Calu3 (cell line): ENCODE results near the gene PRKN. TPM values are rescaled to one million over a fixed set of nuclear protein-coding genes. Genes with fewer than 3 reads are reported as not detected.
"Not testable (repeated sequence)": the region's sequence is repeated elsewhere in the genome, so short reads cannot be mapped to it uniquely, and the experiment has no call there.

Source experiments
- BruUV-seq: library from RNA; stranded (reverse); fragments of 400-500 nt; replicated peaks from 2 replicates; lab custom pipeline; 2021; lab: Mats Ljungman, UMichigan
- CTCF ChIA-PET: fragments of 300-600 bp; sonication (Branson Sonifier 250); formaldehyde crosslinking; loops from one replicate; lab custom pipeline; 2022; ENCODE audit warnings: antibody characterized with exemption; lab: Charles Lee
- DNase-seq: peaks from one replicate; pipeline ENCODE4 v3.0.0; 2022
- H3K27ac Mint-ChIP-seq: one replicate; pipeline ENCODE4 v1.8.0; 2022; ENCODE audit warnings: mixed read lengths; ENCODE audit not compliant: unreplicated experiment
- H3K27me3 Mint-ChIP-seq: one replicate; pipeline ENCODE4 v1.8.0; 2022; ENCODE audit warnings: mixed read lengths; ENCODE audit not compliant: unreplicated experiment
- H3K36me3 Mint-ChIP-seq: one replicate; pipeline ENCODE4 v1.8.0; 2022; ENCODE audit warnings: mild to moderate bottlenecking, moderate library complexity, mixed read lengths; ENCODE audit not compliant: insufficient read depth, unreplicated experiment
- H3K4me1 Mint-ChIP-seq: one replicate; pipeline ENCODE4 v1.8.0; 2022; ENCODE audit warnings: mild to moderate bottlenecking, low read depth, mixed read lengths; ENCODE audit not compliant: unreplicated experiment
- H3K4me3 Mint-ChIP-seq: one replicate; pipeline ENCODE4 v1.8.0; 2022; ENCODE audit warnings: mild to moderate bottlenecking, low read depth, moderate library complexity, mixed read lengths; ENCODE audit not compliant: unreplicated experiment
- H3K9me3 Mint-ChIP-seq: one replicate; pipeline ENCODE4 v1.8.0; 2022; ENCODE audit warnings: low read depth, mixed read lengths; ENCODE audit not compliant: unreplicated experiment
- CTCF ChIP-seq: fragments of 200-600 bp; IDR thresholded peaks from one replicate; pipeline ENCODE4 v1.8.0; 2022; ENCODE audit warnings: antibody characterized with exemption; ENCODE audit not compliant: unreplicated experiment
- intact Hi-C: fragments of 100-400 bp; cut with micrococcal nuclease; formaldehyde crosslinking; loops from one replicate; pipeline ENCODE4 v1.10.0; 2022; ENCODE audit not compliant: unreplicated experiment
- total RNA-seq: library from RNA; stranded (reverse); gene quantifications from 2 replicates; pipeline ENCODE4 v1.2.3, GENCODE V29; 2022

PRKN gene
- total RNA-seq, 1 experiment from 2014 or later = 3.8 TPM

GRCh38 chr6:161866570-161866969, 861.0 kb downstream of the PRKN start:
- intact Hi-C loops = no loop called here
- CTCF ChIA-PET = no interaction called here
- DNase-seq = no peak
- H3K27me3 Mint-ChIP-seq = no peaks in the 10 kb centered on the region
- no peak overlapping the region for H3K4me3 Mint-ChIP-seq
- H3K27ac Mint-ChIP-seq = no peak overlapping the region
- H3K4me1 Mint-ChIP-seq = no peaks in the 10 kb centered on the region
- no peak for TF ChIP-seq CTCF
- H3K9me3 Mint-ChIP-seq = peaks cover 3% of the 10 kb centered on the region
- BruUV-seq = no TSS peak
- no peaks in the 10 kb centered on the region for H3K36me3 Mint-ChIP-seq

GRCh38 chr6:161861061-161861460, 866.5 kb downstream of the PRKN start:
- H3K4me3 Mint-ChIP-seq, H3K27ac Mint-ChIP-seq, H3K9me3 Mint-ChIP-seq, H3K36me3 Mint-ChIP-seq, BruUV-seq, intact Hi-C loops, DNase-seq, H3K27me3 Mint-ChIP-seq, H3K4me1 Mint-ChIP-seq: not testable (repeated sequence)
- CTCF ChIA-PET = interaction anchor here (0.5 kb wide), 1 partner anchor 33 kb away, joined by 4 read pairs; no protein-coding TSS in a partner anchor

GRCh38 chr6:161853657-161854056, 873.9 kb downstream of the PRKN start:
- Mint-ChIP-seq H3K9me3 (no peaks in the 10 kb centered on the region), H3K27ac (no peak overlapping the region), H3K4me1 (no peaks in the 10 kb centered on the region), H3K36me3 (no peaks in the 10 kb centered on the region), H3K27me3 (no peaks in the 10 kb centered on the region), H3K4me3 (no peak overlapping the region)
- intact Hi-C loops = no loop called here
- BruUV-seq = no TSS peak
- no peak for TF ChIP-seq CTCF
- DNase-seq = no peak
- CTCF ChIA-PET = no interaction called here

- H3K36me3 Mint-ChIP-seq, H3K27ac Mint-ChIP-seq, H3K27me3 Mint-ChIP-seq, H3K4me3 Mint-ChIP-seq, H3K4me1 Mint-ChIP-seq, BruUV-seq, DNase-seq, intact Hi-C loops, H3K9me3 Mint-ChIP-seq: not testable (repeated sequence)
- CTCF ChIA-PET = interaction anchor here (0.6 kb wide), 1 partner anchor 809 kb away, joined by 4 read pairs; no protein-coding TSS in a partner anchor
Observed at GRCh38 chr6:161851486-161851885, 876.1 kb downstream of the PRKN start.

- intact Hi-C loops = no loop called here
- Mint-ChIP-seq H3K27ac (no peak overlapping the region), H3K27me3 (no peaks in the 10 kb centered on the region), H3K4me1 (no peaks in the 10 kb centered on the region), H3K9me3 (no peaks in the 10 kb centered on the region), H3K4me3 (no peak overlapping the region), H3K36me3 (no peaks in the 10 kb centered on the region)
- no peak for TF ChIP-seq CTCF
- CTCF ChIA-PET = interaction anchor here (0.6 kb wide), 1 partner anchor 808 kb away, joined by 4 read pairs; no protein-coding TSS in a partner anchor
- no peak for DNase-seq
- BruUV-seq = no TSS peak
Observed at GRCh38 chr6:161850562-161850961, 877.0 kb downstream of the PRKN start.
